Activated naive CD4-positive, alpha-beta T cell treated with anti-CD3 and anti-CD28 coated beads, Interleukin-2, amount 50 U/mL, for 72 hours (primary cell): ENCODE measurements around the gene MAPK8. TPM values are rescaled to one million over a fixed set of nuclear protein-coding genes. Genes with fewer than 3 reads are reported as not detected.
"Not testable (repeated sequence)": the region's sequence is repeated elsewhere in the genome, so short reads cannot be mapped to it uniquely, and the experiment has no call there.

Experiments
- ATAC-seq, 2 donors: fragments of 150-1000 bp; cut with Tn5 transposase; 2 replicates each; pipeline ENCODE4 v1.10.0; 2021; ENCODE audit warnings: mild to moderate bottlenecking in 2 of 2, moderate library complexity in 2 of 2
- DNase-seq, 2 donors: peaks; one replicate each; pipeline ENCODE4 v3.0.0; 2021 to 2022; ENCODE audit warnings: low spot score in 2 of 2
- H3K27ac Mint-ChIP-seq, 2 donors: one replicate each; pipeline ENCODE4 v1.8.0; 2022; ENCODE audit warnings: mild to moderate bottlenecking in 2 of 2, mixed read lengths in 2 of 2
- H3K36me3 Mint-ChIP-seq, 2 donors: one replicate each; pipeline ENCODE4 v1.8.0; 2022; ENCODE audit warnings: mixed read lengths in 2 of 2
- H3K9me3 Mint-ChIP-seq, 2 donors: one replicate each; pipeline ENCODE4 v1.8.0; 2022; ENCODE audit warnings: mixed read lengths in 2 of 2
- total RNA-seq, 2 donors: library from RNA; stranded (reverse); gene quantifications; one replicate each; pipeline ENCODE4 v1.2.3, GENCODE V29; 2022

The MAPK8 gene
- total RNA-seq, 2 donors from 2014 or later = 26.5 to 41.3 TPM

DNA sequence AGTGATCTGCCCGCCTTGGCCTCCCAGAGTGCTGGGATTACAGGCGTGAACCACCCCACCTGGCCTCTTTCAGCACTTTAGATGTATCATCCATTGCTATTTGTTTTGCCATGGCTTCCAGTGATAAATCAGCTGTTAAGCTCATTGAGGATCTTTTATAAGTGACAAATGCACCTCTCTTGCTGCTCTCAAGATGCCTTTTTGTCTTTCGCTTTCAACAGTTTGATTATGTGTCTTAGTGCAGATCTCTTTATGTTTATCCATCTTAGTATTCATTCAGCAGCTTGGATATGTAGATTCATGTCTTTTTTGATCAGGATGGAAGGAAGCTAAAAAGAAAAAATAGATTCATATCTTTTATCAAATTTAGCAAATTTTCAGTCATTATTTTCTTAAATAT is 105.6 kb downstream of the MAPK8 start:
- ATAC-seq (no peak), DNase-seq (no peak)
- Mint-ChIP-seq H3K9me3 (peaks cover 6 to 11% of the 10 kb centered on the region in 2 donors), H3K27ac (no peak overlapping the region), H3K36me3 (peaks cover 29 to 31% of the 10 kb centered on the region in 2 donors)

DNA sequence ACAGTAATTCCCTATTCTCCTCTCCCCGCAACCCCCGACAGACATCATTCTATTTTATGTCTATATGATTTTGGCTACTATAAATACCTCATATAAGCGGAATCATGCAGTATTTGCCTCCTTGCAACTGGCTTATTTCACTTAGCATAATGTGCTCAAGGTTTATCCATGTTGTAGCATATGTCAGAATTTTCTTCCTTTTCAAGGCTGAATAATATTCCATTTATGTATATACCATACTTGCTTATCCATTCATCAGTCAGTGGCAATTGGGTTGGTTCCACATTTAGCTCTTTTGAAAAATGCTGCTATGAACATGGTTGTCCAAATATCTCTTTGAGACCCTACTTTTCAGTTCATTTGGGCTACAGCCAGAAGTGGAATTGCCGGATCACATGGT is 106.5 kb downstream of the MAPK8 start:
- peaks cover 29 to 31% of the 10 kb centered on the region in 2 donors for H3K36me3 Mint-ChIP-seq
- H3K27ac Mint-ChIP-seq = no peak overlapping the region
- ATAC-seq (no peak), DNase-seq (no peak)
- peaks cover 6 to 11% of the 10 kb centered on the region in 2 donors for H3K9me3 Mint-ChIP-seq

DNA sequence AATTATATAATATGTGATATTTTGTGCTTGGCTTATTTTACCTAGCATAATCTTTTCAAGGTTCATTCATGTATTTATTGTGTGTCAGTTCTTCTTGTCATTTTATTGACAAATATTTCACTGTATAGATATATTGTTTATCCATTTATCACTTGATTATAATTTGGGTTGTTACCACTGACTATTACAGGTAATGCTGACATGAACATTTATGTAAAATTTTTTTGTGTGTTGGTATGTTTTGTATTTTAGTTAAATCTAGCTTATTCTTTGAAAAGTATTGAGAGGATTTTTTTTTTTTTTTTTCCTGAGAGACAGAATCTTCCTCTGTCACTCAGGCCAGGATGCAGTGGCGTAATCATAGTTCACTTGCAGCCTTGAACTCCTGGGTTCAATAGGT is 107.7 kb downstream of the MAPK8 start:
- DNase-seq (no peak), ATAC-seq (no peak)
- Mint-ChIP-seq H3K27ac (no peak overlapping the region), H3K9me3 (peaks cover 6 to 11% of the 10 kb centered on the region in 2 donors), H3K36me3 (peaks cover 29 to 31% of the 10 kb centered on the region in 2 donors)

DNA sequence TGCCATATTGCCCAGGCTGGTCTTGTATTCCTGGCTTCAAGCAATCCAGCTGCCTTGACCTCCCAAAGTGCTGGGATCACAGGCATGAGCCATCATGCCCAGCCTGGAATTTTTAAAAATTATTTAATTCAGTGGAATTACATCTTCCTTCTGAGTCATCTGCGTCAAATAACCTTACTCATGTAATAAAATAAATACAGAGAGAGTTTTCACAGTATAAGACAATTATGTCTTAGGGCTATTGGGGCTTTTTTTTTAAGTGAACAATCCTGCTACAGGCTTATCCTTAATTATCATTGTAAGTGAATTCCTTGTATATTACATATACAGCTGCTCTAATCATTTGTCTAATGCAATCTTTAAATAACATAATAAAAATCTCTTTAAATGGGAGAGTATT is 108.3 kb downstream of the MAPK8 start:
- ATAC-seq (no peak), DNase-seq (no peak)
- H3K27ac Mint-ChIP-seq = no peak overlapping the region
- peaks cover 6 to 11% of the 10 kb centered on the region in 2 donors for H3K9me3 Mint-ChIP-seq
- peaks cover 29 to 31% of the 10 kb centered on the region in 2 donors for H3K36me3 Mint-ChIP-seq

DNA sequence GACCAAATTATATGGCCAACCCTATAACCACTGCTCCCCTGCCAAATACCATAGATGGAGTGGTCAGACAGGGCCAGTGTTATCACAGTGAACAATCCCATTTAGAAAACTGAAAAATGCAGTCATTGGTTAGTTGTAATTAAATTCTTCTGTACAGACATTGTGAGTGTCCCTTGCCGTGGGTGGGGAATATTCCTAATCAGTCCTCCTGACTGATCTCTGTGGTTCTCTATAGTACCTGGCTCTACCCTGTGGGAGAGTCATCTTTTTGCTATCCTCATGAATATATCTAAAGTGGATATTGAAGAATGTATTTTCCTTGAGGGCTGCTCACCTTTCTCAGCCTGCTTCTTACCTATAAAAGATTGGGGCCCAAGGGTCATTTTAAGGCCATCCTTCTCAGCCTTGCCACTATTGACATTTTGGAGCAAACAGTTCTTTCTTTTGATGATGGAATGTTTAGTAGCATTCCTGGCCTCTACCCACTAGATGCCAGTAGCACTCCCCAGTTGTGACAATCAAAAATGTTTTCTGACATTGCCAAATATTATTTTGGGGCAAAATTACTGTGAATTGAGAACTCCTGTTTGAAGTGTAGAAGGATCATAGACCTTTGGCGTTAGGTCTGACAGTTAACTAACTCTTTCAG is 110.2 kb downstream of the MAPK8 start:
- no peak overlapping the region for H3K27ac Mint-ChIP-seq

DNA sequence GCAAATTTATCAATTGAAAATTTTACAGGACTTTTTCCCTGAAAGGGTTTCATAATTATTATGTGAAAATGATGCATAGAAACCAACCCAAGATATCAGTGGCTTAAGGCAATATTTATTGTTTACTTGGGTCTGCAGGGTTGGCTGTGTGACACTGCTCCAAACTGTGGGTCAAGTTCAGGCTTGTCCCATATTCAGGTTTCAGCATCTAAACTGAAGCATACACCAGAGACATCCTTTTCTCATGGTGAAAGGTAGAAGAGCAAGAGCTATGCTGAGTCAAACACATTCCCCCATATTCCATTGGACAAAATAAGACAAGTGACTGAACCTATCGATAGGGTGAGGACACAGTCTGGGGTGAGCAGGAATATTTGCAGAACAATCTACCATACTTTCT is 110.9 kb downstream of the MAPK8 start:
- Mint-ChIP-seq H3K27ac (no peak overlapping the region), H3K36me3 (peaks cover 8 to 10% of the 10 kb centered on the region in 2 donors), H3K9me3 (peaks cover 6% of the 10 kb centered on the region in 2 donors)
- ATAC-seq (no peak), DNase-seq (no peak)

More for the DNA sequence above, 110.2 kb downstream of the MAPK8 start:
- peaks cover 14 to 17% of the 10 kb centered on the region in 2 donors for H3K36me3 Mint-ChIP-seq
- ATAC-seq (no peak), DNase-seq (no peak)
- peaks cover 6 to 11% of the 10 kb centered on the region in 2 donors for H3K9me3 Mint-ChIP-seq

DNA sequence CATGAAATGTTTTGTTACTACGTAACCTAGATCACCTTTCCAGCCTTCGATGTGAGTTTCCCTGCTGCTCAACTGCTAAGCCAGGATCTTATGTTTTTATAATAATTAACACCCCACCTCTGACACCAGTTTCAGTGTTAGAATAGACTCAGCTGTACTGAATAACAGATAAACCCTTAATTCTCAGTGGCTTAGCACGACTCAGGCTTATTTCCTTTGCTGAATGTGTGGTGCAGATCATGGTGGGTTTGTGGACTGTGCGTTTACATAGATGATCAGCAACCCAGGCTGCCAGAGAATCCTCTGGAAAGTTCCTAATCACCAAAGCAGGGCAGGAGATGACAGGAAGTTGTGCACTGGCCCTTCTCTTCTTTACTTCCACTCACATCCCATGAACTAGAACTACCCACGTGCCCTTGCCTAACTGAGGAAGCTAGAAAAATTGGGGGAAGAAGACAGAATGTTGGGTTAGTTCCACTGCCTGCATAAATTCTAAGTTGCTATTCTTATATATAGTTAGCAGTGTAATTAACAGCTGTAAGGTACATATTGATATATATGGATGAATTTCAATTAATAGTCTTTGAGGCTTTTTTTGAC is 111.8 kb downstream of the MAPK8 start:
- Mint-ChIP-seq H3K9me3 (no peaks in the 10 kb centered on the region), H3K36me3 (peaks cover 0 to 5% of the 10 kb centered on the region in 2 donors), H3K27ac (no peak overlapping the region)
- DNase-seq = no peak
- ATAC-seq = peak in 1 of 2 donors; percentile 32

DNA sequence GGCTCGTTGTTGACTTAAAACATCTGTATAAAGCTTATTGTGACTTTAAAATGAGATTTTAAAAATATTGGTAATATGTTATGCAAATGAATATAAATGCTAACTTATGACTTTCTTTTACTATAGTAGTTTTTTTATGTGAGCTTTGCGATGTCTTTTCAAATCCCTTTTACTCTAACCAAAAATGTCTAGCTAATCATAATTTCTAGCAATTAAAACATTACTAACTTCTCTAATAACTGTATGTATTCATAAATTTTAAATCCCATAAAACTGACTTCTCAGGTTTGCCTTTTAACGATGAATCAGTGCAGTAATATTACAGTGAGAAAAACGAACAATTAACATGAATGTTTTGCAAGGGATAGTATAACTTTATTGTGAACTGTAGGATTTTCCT is 113.2 kb downstream of the MAPK8 start:
- DNase-seq = no peak
- no peak for ATAC-seq
- Mint-ChIP-seq H3K27ac (no peak overlapping the region), H3K36me3 (peaks cover 0 to 4% of the 10 kb centered on the region in 2 donors), H3K9me3 (no peaks in the 10 kb centered on the region)

DNA sequence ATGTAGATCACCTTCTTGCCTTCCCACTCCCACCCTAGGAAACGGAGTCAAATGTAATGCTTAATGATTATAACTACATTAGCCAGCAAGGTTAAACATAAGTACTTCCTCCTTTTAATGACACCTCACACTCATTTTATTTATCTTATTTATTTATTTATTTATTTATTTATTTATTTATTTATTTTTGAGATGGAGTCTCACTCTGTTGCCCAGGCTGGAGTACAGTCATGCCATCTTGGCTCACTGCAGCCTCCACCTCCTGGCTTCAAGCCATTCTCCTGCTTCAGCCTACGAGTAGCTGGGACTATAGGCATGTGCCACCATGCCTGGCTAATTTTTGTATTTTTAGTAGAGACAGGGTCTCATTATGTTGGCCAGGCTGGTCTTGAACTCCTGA is 115.4 kb downstream of the MAPK8 start:
- not testable (repeated sequence) for DNase-seq, ATAC-seq, H3K9me3 Mint-ChIP-seq, H3K36me3 Mint-ChIP-seq, H3K27ac Mint-ChIP-seq

DNA sequence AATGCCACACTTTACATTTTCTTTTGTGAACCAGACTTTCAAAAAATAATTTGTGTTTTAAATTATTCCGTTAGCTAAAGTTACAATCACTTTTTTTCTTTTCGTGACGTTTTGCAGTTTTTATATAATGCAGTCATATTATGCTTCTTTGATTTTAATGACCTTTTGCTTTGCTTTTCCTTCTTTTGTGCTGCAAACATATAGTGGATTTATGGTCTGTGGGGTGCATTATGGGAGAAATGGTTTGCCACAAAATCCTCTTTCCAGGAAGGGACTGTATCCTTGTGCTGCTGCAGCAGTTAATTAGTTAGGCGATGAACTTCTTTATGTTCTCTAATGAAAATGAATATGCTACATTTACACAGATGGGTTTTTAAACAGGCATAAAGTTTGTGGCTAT is 117.4 kb downstream of the MAPK8 start:
- Mint-ChIP-seq H3K36me3 (peaks cover 0 to 4% of the 10 kb centered on the region in 2 donors), H3K9me3 (no peaks in the 10 kb centered on the region), H3K27ac (no peak overlapping the region)
- ATAC-seq (no peak), DNase-seq (no peak)

DNA sequence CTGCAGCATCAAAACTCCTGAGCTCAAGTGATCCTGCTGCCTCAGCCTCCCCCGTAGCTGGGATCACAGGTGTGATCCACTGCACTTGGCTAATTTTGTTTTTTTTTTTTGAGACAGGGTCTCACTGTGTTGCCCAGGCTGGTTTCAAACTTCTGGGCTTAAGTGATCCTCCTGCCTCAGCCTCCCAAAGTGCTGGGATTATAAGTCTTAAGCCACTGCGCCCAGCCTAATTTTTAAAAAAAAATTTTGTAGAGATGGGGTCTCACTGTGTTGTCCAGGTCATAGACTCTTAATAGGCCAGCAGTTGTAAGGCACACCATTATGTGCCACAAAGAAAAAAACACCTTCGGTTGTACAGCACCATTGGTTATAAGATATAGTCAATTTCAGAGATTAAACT is 122.4 kb downstream of the MAPK8 start:
- H3K36me3 Mint-ChIP-seq = peaks cover 0 to 5% of the 10 kb centered on the region in 2 donors
- no peak overlapping the region for H3K27ac Mint-ChIP-seq
- H3K9me3 Mint-ChIP-seq = no peaks in the 10 kb centered on the region

DNA sequence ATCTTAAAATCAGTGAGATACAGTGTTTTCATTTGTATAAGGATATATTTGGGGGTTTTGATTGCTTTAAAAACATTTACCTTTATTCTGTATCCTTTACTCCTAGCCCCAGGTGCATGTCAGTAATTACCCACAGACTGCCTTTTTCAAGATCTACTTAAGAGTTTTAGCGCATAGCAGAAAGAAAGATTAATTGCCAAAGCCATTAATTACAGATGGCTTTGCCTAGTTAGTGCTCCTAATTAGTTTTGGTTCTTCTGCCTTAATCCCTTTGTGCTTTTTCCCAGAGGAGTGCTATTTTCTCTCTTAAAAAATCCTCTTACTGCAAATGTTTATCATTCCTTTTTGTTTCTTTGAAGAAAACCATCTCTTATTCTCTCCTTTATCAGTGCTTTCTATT is 122.8 kb downstream of the MAPK8 start:
- Mint-ChIP-seq H3K27ac (no peak overlapping the region), H3K9me3 (no peaks in the 10 kb centered on the region), H3K36me3 (peaks cover 0 to 5% of the 10 kb centered on the region in 2 donors)
- DNase-seq (no peak), ATAC-seq (no peak)

More for the DNA sequence above, 122.4 kb downstream of the MAPK8 start:
- no peak for DNase-seq
- no peak for ATAC-seq

DNA sequence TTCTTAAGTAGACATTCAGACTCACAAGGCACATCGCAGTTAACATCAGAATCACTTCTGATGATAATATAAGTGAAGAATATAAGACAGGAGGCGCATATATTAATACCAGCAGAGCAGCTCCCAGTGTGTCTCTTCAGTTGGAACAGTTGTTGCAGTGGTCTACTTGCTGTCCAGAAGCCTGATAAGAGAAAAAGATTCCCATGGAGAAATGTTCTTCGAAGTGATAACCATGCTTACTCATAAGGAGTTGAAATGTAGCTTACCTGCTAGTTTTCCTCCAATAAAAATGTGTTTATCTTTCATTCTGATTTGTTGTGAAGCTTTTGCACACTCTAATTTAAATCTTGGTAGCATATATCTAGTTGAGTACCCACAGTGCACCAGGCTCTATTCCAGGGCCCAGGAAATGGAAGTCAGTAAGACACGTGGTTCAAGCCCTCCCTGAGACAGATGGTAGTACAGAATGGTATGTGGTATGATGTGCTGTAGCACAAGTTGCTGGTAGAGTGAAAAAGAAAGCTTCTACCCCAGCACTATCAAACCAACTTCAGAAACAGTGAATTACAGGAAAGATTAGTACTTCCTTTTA is 124.0 kb downstream of the MAPK8 start:
- DNase-seq = no peak
- Mint-ChIP-seq H3K36me3 (peaks cover 0 to 5% of the 10 kb centered on the region in 2 donors), H3K9me3 (no peaks in the 10 kb centered on the region), H3K27ac (no peak overlapping the region)
- no peak for ATAC-seq

DNA sequence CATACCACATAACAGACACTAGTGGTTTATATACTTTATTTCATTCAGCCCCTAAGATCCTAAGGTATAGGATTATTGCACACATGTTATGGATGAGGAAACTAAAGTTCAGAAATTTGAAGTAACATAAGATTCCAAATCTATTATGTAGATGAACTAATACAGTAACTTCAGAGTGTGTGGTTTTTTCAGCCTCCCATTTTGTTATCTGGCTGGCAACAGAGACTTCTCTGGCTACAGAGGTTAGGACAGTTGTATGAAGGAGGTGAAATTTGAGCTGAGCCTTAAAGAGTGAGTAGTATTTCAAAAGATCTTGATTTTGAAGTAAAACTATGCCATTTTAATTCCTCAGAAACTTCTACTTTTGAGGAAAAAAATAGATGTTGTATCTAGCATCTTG is 125.4 kb downstream of the MAPK8 start:
- Mint-ChIP-seq H3K27ac (no peak overlapping the region), H3K36me3 (peaks cover 0 to 5% of the 10 kb centered on the region in 2 donors), H3K9me3 (no peaks in the 10 kb centered on the region)
- no peak for DNase-seq
- no peak for ATAC-seq

DNA sequence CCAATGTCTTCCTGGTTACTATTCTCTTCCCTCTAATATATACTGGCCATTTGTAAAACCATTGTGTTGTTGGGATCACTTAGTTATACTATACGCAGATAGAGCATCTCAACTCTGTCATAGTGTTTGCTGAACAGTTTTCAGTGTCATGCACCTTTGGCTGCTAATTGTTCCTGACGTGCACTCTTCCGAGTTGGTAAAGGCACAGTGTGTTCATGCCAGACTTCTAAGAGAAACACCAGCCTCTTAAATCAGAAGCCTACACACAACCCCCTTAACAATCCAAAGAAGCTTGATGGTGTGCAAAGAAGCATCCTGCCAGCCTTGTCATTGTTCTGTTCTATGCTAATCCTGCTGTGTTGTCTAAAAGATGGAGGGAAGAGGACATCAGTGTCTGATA is 131.1 kb downstream of the MAPK8 start:
- no peaks in the 10 kb centered on the region for H3K9me3 Mint-ChIP-seq
- H3K27ac Mint-ChIP-seq = no peak overlapping the region
- ATAC-seq = no peak
- DNase-seq = no peak
- H3K36me3 Mint-ChIP-seq = no peaks in the 10 kb centered on the region

DNA sequence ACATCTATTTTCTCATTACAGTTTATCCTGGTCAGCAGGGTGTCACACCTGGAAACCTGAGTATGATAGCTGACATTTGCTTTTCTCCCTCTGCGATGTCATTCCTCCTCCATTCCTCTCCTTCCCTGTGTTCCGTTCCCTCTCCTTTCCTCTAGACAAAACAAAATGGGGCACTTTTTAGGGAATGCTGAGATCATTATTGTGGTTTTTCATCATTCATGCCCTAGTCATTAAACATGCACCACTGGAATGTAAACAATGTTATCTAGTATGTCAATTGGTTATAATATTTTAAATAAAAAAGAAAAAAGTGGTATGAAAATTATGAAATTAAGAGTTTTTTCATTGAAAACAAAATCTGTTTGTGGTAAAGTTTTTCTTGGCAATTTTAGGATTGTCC is 132.6 kb downstream of the MAPK8 start:
- Mint-ChIP-seq H3K27ac (no peak overlapping the region), H3K36me3 (no peaks in the 10 kb centered on the region), H3K9me3 (no peaks in the 10 kb centered on the region)
- ATAC-seq (no peak), DNase-seq (no peak)

DNA sequence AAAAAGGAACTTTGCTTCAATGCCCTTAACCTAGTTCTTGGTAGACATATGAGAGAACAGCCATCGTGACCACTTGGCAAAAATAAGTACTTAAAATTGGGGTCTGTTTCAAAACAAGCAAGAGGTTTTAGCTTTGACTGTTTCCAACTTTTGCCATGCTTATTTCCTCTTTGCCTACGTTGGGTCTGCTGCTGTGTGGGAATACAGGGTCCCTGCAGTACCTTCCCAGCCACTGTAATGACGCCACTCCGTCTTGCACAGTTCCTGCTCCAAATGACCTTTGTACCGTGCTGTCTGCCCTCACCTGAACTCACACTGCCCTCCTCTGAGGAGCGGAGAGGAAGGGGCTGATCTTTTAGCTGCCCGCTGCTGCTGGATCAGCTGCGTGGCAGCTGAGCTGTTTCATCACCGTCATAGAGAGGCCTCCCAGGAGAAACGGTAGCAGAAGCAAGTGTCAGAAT is 133.1 kb downstream of the MAPK8 start:
- DNase-seq (no peak), ATAC-seq (no peak)

DNA sequence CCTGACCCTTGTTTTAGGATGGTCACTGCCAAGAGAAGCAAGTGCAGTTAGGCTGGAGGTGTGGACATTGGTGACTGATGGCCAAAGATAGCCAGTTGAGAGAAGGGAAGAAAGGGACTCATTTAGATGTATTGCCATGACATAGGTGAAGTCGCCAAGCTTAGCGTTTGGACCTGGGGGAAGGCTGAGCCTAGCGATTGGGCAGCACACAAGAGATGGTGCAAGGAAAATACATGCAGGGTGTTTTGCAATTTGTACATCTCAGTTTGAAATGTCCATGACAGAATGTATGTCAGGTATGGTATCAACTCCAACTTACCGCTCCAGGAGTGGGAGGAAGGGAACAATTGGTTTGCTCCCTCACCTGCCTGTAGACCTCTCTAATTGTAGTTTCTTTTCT is 134.3 kb downstream of the MAPK8 start:
- no peak for ATAC-seq
- DNase-seq = no peak
- Mint-ChIP-seq H3K9me3 (no peaks in the 10 kb centered on the region), H3K36me3 (no peaks in the 10 kb centered on the region), H3K27ac (no peak overlapping the region)

More for the DNA sequence above, 133.1 kb downstream of the MAPK8 start:
- Mint-ChIP-seq H3K9me3 (no peaks in the 10 kb centered on the region), H3K36me3 (no peaks in the 10 kb centered on the region), H3K27ac (no peak overlapping the region)
